BJ (cell line): Measurements from ENCODE around the gene SPRR5. TPM values are rescaled to one million over a fixed set of nuclear protein-coding genes. Genes with fewer than 3 reads are reported as not detected.

Source experiments
- CTCF ChIA-PET: fragments of 350-600 bp; formaldehyde crosslinking; extraction: SDS; loops from one replicate; lab custom pipeline; 2021; ENCODE audit warnings: antibody characterized with exemption, inconsistent platforms; lab: Yijun Ruan, JAX
- POLR2A ChIA-PET: fragments of 300-600 bp; sonication (Branson Sonifier 250); formaldehyde crosslinking; extraction: SDS; loops from one replicate; lab custom pipeline; 2021; ENCODE audit warnings: antibody characterized with exemption; lab: Charles Lee
- DNase-seq: peaks from one replicate; pipeline ENCODE4 v3.0.0-alpha.2; 2011; ENCODE audit warnings: low read depth
- H3K27me3 ChIP-seq: 2 replicates; pipeline ENCODE4 v1.6.0; 2011; ENCODE audit warnings: low read length; ENCODE audit not compliant: control insufficient read depth, insufficient read depth
- H3K36me3 ChIP-seq: 2 replicates; pipeline ENCODE4 v1.5.1; 2011; ENCODE audit warnings: low read length; ENCODE audit not compliant: control insufficient read depth, insufficient read depth
- H3K4me3 ChIP-seq: 2 replicates; pipeline ENCODE4 v1.5.1; 2011; ENCODE audit warnings: low read depth, mild to moderate bottlenecking, control low read depth, low read length
- CTCF ChIP-seq: IDR thresholded peaks from 2 replicates; pipeline ENCODE4 v1.5.1; 2011; ENCODE audit warnings: low read depth, mild to moderate bottlenecking, control low read depth, inconsistent platforms, low read length, moderate library complexity; ENCODE audit not compliant: insufficient read depth
- polyA plus RNA-seq: library from polyadenylated mRNA; depleted of rRNA; stranded (reverse); fragments of >200 nt; gene quantifications from 2 replicates; pipeline ENCODE4 v1.2.3, GENCODE V29; 2011

SPRR5 gene
- polyA plus RNA-seq, 1 experiment, result not detected

- CTCF ChIA-PET, result interaction anchor here (0.6 kb wide), 1 partner anchor 17 kb away, joined by 3 read pairs; no protein-coding TSS in a partner anchor
Measured at GRCh38 chr1:152904688-152905440, 42.1 kb upstream of the SPRR5 start.

GRCh38 chr1:152906023-152906565 lies 40.9 kb upstream of the SPRR5 start:
- ChIA-PET POLR2A (no interaction called here), CTCF (interaction anchor here (0.7 kb wide), 1 partner anchor 17 kb away, joined by 3 read pairs; no protein-coding TSS in a partner anchor)
- no peaks in the 10 kb centered on the region for H3K36me3 ChIP-seq
- peak; percentile 63 for DNase-seq
- peaks cover 4% of the 10 kb centered on the region; the same call in 1 of the 2 replicates for H3K27me3 ChIP-seq
- no peak overlapping the region for H3K4me3 ChIP-seq
- no peak for TF ChIP-seq CTCF

More at GRCh38 chr1:152904688-152905440, 42.1 kb upstream of the SPRR5 start:
- H3K36me3 ChIP-seq, result no peaks in the 10 kb centered on the region
- no peak for TF ChIP-seq CTCF
- peaks cover under 1% of the 10 kb centered on the region; the same call in 1 of the 2 replicates for H3K27me3 ChIP-seq
- POLR2A ChIA-PET, result no interaction called here
- H3K4me3 ChIP-seq, result no peak overlapping the region
- DNase-seq, result no peak

- no peaks in the 10 kb centered on the region for H3K36me3 ChIP-seq
- POLR2A ChIA-PET, result no interaction called here
- CTCF ChIA-PET, result interaction anchor here (0.5 to 3.0 kb wide), 4 partner anchors 18 to 254 kb away, joined by 3 to 12 read pairs (median 8); no protein-coding TSS in a partner anchor
- DNase-seq, result no peak
- H3K4me3 ChIP-seq, result no peak within 1 kb of the TSS
- peaks cover 6% of the 10 kb centered on the region; the same call in 1 of the 2 replicates for H3K27me3 ChIP-seq
- TF ChIP-seq CTCF, result no peak
Measured at GRCh38 chr1:152907686-152908601, 39.1 kb upstream of the SPRR5 start, which contains the start of gene IVL. TSS of gene IVL (plus strand) at chr1:152908546. CDS start at chr1:152909798, 1,252 bp downstream.

GRCh38 chr1:152909206-152909605 lies 37.8 kb upstream of the SPRR5 start:
- no peak for TF ChIP-seq CTCF
- H3K36me3 ChIP-seq, result no peaks in the 10 kb centered on the region
- no peak overlapping the region for H3K4me3 ChIP-seq
- peaks cover 6% of the 10 kb centered on the region; the same call in 1 of the 2 replicates for H3K27me3 ChIP-seq
- POLR2A ChIA-PET, result no interaction called here
- CTCF ChIA-PET, result interaction anchor here (2.5 to 3.0 kb wide), 2 partner anchors 17 to 39 kb away, joined by 11 to 12 read pairs; no protein-coding TSS in a partner anchor
- no peak for DNase-seq
